HG03520 (cell line): ENCODE measurements around the gene CYB5R3.

Experiments
- ATAC-seq: cut with Tn5 transposase; IDR thresholded peaks from one replicate; pipeline ENCODE4 v1.9.1; 2021; ENCODE audit warnings: mild to moderate bottlenecking, moderate library complexity; ENCODE audit not compliant: unreplicated experiment

The CYB5R3 gene

DNA sequence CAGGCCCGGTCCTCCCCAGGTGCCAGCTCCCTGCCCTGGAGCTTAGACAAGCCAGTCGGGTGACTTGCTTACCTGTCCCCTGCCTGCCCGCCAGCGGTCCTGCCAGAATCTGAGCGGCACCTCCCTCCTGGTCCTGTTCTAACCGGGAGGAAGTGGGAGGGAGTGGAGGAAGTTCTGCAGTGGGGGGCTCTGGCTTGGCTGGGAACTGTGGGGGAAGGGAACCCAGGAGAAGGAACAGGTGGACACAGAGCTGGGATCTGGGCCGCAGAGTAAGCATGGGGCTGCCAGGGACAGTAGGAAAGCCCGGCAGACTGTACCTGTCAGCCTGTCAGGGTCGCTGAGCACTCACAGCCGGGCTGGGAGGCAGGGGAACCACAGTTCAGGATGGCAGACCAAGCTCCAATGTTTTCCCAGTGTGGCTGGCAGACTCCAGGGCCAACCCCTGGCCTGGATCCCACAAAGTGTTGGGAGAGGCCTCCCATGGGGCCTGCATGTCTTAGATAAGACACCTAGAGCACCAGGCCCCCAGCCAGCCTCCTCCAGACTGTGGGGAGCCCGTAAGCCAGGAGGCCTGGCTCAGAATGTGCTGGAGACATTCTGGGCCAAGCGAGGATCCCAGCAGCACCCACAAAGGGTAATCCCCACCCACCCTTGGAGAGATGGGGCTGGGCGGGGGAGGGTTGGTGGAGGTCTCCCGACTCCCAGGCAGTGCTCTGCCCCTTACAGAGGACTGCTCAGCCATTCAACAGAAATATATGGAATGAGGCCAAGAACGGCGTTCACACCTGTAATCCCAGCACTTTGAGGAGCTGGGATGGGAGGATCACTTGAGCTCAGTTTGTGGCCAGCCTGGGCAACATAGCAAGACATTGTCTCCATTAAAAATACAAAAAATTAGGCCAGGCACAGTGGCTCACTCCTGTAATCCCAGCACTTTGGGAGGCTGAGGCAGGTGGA lies 2.3 kb downstream of the CYB5R3 start:
- no peak for ATAC-seq

DNA sequence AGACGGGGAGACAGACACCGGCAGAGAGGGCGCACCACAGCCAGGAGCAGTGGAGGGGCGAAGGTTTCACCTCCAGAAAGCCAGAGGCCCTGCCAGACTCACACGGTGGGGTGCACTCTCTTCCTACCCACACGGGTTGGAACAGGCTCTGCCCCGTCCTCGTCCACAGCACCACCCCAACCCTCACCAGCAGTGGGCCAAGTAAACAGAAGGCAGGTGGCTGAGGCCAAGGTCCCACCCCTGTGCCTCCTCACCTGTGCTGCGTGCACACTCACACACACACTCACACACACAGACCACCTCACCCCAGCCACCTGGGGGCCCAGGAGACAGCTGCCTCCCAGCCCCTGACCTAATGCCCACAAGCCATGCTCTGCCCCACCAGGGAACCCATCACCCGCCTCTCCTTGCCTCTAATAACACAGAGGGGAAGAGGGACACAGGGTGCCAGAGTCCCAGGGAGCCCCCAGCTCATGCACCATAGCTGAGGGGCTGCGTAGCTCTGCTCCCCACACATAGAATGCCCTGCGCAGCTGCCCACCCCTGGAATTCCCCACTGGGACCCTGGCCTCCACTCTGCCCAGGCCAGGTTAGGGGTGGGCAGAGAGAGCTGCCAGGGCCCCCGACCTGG lies 3.1 kb downstream of the CYB5R3 start:
- no peak for ATAC-seq

DNA sequence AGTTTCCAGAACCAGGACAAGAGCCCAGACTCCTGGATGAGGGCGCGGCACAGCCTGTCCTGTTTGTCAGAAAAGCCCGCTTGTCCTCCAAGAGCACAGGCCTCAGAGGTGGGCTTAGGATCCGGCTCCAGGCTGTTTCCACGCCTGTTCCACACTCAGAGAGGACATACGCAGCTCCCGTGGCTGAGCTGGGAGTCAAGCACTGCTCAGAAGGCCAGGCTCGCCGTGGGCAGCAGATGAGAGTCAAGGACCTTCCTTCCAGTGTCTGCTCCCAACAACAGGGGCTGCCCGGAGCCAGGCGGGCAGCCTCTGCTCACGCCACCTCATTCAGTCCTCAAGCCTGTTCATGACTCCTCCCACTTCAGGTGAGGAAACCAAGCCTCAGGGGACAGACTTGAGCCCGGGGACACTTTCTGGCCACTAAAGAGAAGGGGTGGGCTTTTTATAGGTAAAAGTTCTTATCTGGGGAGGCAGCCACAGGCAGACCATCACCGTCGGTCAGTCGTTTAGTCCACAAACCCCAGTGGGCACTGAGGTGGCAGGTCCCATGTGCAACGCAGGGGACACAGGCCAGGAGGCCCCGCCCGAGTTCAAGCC lies 3.8 kb downstream of the CYB5R3 start:
- ATAC-seq: no peak

DNA sequence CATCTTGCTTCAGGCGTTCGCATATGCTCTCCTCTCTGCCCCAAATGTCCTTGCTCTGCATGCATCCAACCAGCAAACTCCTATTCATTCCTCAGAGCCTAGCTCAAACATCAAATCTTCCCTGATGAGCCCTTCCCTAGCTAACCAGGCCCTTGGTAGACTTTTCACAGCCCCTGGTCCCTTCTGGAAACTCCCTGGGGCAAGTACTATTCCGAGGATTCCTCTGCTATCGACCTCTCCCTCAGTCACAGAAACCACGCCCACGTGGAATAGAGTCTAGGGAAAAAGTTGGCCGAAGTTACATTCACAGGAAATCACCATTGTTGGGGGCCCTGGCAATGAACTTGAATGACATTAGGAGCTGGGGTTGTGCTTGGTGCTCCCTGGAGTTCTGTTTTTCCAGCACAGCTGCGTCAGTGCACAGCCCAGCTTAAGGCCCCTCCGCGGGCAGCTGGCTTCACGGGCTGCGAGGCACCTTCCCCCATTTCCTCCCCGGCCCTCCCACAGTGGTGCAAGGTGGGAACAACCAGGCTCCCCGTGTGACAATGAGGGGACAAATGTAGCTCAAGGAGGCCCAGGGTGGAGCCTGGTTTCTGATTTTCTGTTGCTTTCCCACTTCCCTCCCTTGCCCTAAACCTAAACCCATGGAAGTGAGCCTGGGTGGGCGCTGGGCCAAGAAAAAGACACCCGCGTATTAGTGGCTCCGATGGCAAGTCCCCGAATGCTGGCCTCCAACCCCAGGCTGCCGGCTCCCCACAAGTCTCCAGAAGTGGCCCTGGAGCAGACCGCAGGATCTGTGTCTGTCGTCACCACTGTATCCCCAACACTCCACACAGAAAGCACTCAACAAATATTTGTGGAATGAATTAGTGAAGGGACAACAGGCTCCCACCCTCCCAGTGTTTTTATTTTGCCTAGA lies 4.5 kb downstream of the CYB5R3 start:
- ATAC-seq: no peak

DNA sequence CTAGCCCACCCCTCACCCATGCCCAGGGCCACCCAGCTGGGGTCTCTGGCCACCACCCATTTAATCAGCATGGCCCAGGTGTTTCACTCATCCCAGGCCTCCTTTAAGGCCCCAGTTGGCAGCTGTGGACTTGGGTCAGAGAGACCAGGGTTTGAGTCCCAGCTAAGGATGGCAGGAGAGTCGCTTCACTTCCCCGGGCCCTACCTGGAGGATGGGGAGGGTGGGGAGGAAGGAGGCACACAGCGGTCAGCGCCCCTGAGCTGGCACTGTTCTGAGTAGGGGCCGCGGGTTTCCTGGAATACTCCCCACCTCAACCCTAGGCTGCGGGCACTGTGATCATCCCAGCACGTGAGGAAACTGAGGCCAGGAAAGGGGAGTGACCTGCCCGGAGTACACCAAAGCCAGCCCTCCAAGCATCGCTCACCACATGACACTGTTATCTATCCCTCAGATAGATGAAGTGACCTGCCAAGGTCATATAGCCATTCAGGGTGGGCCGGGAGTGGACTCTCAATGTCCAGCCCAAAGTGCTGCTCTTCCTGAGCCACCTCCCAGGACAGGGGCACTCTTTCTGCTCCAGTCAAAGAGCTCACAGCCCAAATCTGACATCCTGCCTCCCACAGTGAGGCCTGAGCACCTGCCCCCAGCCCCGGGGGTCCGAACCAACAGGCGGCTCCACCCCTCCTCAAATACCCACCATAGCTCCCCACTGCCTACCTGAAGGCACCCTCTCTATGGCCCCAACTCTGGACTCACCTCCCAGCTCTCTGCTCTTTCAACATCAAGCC lies 5.4 kb downstream of the CYB5R3 start:
- no peak for ATAC-seq

DNA sequence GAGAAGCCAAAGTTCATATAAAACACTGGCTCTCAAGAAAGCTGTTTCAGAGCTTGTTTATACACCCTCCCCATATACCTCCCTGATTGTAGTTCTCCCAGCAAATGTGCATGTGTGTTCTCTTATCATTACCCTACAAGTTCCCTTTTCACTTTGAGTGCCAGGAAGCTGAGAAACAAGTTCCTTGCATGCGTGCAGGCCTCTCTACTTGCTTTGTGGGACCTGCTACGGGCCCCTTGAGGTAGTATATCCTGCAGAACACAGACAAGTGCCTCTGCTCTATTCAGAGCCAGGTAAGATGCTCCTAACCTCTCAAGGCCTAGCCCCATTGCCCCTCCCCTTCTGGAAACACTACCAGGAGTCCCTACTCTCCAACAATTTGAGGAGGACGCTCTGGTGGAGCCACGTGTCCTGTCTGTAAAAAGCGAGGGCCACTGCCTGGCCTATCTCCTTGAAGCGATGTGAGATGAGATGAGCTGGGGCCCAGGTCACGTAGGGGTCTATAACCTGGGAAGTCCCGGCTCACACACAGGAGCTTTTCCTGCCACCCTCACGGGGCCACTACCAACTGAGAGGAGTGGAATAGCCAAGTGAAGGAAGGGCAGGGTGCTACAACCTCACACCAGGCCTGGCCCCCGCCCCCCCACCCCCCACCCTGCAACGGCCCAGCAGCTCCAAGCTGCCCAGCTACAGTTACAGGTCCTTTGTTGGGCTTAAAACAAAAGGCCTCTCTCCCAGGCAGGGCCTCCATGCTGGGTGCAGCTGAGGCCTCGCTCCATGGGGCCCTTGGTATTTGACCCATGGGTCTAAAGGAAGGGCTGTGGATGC lies 6.2 kb downstream of the CYB5R3 start:
- no peak for ATAC-seq

DNA sequence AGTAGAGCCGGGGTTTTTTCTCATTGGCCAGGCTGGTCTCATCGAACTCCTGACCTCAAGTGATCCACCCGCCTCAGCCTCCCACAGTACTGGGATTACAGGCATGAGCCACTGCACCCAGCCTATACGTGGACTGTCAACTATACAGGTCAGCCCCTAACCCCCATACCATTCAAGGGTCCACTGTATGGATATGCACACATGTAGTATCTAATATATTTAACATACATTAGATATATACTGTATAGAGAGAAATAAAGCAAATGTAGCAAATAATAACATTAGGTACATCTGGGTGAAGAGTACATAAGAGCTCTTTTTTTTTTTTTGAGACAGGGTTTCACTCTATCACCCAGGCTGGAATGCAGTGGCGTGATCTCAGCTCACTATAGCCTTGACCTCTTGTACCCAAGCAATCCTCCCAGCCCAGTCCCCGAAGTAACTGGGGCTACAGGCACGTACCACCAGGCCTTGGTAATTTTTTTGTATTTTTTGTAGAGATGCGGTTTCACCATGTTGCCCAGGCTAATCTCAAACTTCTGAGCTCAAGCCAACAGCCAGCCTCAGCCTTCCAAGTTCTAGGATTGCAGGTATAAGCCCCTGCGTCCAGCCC lies 7.3 kb downstream of the CYB5R3 start:
- ATAC-seq: no peak

DNA sequence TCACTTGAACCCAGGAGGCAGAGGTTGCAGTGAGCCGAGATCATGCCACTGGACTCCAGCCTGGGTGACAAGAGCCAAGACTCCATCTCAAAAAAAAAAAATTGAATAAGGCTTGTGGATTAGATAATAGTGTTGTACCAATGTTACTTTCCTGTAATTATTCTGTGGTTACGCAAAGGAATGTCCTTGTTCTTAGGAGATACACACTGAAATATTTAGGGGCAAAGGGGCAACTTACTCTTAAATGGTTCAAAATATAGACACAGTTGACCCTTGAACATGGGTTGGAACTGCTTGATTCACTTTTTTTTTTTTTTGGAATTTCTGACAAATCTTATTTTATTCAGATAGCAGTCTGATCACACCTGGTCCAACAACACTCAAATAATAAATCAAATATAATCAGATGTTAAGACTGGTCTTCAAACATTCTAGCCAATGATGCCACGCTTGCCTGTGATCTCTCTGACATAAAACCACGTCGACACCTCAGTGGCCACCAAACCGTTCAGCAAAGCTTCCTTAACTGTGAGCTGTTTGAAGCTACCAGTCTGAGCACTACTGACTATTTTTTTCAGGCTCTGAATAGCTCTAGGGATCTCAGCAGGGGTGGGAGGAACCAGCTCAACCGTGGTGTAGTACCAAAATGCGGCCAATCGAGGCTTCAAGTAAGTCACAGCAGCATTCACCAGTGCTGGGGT lies 9.5 kb downstream of the CYB5R3 start:
- ATAC-seq: no peak

DNA sequence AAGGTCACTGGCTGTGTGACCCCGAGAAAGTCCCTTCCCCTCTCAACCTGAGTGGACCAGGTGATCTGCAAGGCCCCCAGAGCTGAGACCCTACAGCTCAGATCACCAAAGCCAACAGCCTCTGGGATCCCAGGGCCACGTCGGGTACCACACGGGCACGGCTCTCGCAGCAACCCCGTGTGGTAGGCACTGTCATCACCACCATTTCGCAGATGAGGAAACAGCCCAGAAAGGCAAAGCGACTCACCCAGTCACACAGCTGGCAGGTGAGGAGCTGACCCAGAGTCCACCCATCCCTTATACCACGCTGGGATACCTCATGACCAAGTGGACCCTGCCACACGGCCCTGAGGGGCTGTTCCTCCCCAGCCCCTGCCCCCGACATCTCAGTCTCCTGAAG lies 11.6 kb downstream of the CYB5R3 start:
- ATAC-seq: no peak

DNA sequence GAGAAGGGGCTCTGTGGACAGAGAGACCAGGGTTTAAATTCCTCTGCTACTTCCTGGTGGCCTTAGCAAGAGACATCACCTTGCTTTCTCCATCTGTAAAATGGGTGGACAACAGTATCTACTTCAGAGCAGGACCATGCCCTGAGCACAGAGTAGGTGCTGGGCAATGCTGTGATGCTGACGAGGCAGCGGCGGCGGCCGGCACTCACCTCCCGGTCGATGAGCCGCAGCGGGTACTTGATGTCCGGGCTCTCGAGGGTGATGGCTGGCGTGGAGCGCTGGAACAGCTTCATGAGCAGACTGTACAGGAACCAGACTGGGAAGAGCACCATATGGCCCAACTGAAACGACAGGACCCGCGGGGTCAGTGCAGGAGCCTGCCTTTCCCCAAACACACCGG lies 12.7 kb downstream of the CYB5R3 start:
- ATAC-seq: no peak

DNA sequence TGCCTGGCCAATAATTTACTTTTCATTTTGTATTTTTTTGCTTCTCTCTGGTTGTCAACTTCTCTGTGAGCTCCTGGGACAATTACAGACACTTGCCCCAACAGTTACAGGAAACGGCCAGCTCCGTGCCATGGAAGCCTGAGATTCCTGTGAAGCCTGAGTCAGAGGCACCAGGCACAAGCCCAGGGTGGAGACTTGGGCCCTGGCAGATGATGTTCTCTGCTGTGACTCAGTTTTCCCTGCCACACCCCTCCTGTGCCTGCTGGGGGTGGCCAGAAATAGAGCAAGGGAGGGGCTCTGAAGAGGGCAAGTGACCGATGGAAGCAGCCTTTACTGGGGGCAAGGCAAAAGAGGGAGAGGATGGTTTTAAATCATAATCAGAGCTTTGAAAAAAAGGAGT lies 13.7 kb downstream of the CYB5R3 start:
- ATAC-seq: no peak

DNA sequence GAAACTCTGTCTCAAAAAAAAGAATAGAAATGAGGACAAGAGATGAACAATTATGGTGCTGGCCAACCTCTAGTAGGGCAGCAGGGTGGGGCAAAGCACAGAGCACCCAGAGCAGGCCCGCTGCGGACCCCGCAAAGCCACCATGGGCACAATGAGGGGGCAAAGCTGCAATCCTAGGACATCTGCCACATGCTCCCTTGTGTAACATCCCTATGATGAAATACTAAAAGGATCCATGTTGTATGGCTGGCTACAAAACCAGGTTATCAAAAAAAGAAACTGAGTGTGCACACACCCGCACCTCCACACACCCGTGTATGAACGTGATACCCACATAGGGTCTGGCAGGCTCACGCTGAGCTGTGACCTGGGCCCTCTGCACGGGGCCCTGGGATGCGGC lies 16.2 kb downstream of the CYB5R3 start:
- ATAC-seq: no peak

DNA sequence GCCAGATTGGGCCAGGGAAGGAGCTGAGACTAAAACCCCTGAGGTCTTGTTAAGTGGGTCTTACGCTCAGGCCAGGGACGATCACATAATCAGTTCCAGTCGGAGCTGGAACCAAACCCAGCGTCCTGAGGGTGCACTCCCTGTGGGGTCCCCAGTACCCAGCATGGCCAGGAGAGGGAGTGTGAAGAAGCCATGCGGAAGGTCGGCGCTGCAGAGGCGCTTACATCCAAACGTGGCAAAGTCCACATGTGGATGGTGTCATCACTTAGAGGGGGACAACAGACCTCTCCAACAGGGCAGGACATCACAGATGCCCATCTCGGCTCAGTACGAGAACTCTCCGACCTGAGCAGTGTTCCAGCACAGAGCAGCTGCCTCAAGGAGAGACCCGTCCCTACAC lies 17.1 kb downstream of the CYB5R3 start:
- no peak for ATAC-seq

DNA sequence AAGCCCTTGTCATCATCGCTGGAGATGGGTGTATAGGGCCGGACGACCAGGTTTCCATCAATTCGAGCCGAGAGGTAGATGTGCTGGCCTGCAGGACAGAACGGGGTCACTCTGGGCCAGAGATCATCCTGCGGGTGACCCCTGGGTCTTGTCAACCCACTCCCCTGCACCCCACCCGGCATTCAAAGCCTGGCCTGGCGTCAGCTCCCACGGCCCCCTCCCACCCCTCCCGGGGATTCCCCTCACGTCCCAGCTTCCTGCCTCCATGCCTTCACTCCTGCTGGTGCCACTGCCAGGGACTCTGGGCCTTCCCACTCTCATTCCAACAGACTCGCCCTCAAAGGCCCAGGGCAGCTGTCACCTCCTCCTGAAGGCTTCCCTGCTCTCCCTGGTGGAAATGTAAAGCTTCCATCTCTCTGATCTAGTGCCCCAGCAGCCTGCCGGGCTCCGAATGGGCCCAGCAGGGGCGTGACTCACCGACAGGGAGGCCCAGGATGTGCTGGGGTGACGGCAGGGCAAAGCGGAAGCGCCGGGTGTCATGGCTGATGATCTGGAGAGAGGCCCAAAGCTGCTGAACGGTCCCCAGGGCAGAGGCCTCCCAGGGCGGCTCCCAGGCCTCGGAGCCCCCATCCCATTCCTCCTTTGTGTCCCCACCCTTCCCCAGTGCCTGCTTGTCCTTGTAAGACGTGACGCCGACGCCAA lies 18.1 kb downstream of the CYB5R3 start:
- ATAC-seq: no peak

DNA sequence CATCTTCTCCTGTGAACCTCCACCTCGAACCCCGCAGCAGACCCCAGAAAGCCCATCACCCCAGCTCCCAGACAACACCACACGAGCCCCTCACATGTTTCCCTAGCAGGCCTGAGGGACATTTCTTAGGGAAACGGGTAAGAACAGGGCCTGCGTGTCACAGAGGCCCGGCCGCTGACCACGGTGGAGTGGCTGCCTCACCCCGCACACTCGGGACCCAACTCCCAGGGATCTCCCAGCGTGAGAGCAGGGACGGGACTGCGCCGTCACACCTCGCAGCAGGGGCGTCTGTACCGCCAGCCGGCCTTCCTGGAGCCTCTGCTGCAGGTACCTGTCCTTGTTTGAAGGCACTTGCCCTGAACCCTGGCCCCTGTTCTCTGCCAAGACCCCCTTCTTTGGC lies 19.0 kb downstream of the CYB5R3 start:
- no peak for ATAC-seq

DNA sequence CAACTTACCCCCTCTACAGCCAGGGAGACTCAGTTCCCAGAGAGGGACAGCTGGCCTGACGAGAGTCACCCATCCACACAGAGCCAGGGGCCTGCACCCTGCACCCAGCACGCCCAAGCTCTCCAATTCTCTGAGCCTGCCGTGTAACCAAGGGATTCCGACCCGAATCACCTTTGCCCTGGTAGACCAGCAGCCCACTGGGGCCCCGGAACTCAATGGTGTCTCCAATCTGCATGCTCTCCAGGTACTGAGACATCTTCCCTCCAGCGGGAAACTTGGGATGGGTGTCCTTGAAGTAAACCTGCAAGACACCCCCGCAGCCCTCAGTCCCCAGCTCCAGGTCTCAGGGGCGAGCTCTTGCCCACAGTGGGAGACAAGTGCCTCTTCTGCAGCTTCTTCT lies 21.2 kb downstream of the CYB5R3 start:
- ATAC-seq: no peak

DNA sequence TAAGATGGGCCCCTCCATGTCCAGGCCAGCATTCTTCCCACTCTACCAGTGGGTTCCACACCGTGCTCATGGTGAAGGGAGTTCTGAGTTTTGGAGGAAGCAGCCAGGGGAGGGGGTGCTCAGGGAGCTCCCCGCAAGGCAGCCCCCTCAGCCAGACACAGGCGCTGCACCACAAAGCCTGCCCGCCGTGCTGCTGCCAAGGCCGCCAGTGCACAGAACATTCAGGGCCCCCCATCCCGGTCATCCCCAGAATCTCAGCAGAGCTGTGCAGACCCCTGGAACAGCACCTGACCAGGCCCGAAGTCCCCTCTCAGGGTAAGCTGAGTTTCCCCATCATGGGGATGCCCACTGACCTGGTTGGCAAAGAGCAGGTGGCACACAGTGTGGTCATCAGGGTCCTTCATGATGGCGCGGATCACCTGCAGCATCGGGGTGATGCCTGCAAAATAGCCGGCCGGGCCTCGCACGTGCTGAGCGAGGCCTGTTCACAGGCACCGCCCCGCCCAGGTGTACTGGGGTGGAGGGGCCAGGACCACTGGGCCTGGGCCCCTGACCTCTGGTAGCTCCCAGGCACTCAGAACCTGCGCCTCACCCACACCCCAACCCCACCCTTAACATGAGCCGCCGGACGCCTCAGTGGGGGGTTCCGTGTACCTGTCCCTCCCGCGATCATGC lies 22.1 kb downstream of the CYB5R3 start:
- no peak for ATAC-seq
